Epithelial cell of proximal tubule (primary cell): ENCODE data around the gene NEUROD2. TPM values are rescaled to one million over a fixed set of nuclear protein-coding genes. Genes with fewer than 3 reads are reported as not detected.
A peak's percentile ranks its signal among the peaks of the same experiment; 100 is the strongest.

Source experiments
- DNase-seq: peaks from one replicate; pipeline ENCODE4 v3.0.0-alpha.2; 2011; ENCODE audit warnings: low read depth
- H3K4me3 ChIP-seq: 2 replicates; pipeline ENCODE4 v1.5.1; 2011; ENCODE audit warnings: low read depth, mild to moderate bottlenecking, low read length
- CTCF ChIP-seq: conservative IDR thresholded peaks from 2 replicates; pipeline ENCODE4 v1.5.1; 2012; ENCODE audit warnings: low read depth, mild to moderate bottlenecking, low read length
- total RNA-seq: library from RNA; depleted of rRNA; stranded (reverse); fragments of >200 nt; gene quantifications from 2 replicates; pipeline ENCODE4 v1.2.3, GENCODE V29; 2015

The NEUROD2 gene
- total RNA-seq, 1 donor from 2014 or later: not detected

GRCh38 chr17:39635614-39636176, 28.0 kb upstream of the NEUROD2 start:
- H3K4me3 ChIP-seq: no peak overlapping the region
- TF ChIP-seq CTCF: no peak
- DNase-seq: no peak

DNA sequence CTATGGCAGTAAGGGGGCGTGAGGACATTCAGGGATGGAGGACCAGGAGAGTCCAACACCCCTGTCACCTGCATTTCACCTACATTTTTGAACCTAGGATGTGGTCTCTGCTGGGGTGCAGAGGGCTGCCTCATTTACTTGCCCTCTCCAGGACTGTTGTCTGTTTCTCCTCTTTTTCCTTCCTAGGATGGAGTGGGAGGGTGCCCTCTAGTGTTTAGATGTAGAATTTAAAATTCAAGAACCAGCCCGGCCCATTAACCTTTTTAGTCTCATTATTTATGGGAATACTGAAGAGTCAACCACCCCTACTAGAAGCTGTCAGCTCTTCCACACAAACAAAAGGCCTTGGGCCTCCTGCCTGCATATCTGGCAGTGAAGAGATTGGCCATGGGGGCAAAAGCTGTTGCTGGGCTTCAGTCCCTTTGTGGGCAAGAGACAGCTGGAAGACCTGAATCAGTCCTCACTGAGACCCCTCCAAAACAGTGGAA, 26.7 kb upstream of the NEUROD2 start:
- no peak for DNase-seq
- H3K4me3 ChIP-seq: no peak overlapping the region
- peak; percentile 74 for TF ChIP-seq CTCF

DNA sequence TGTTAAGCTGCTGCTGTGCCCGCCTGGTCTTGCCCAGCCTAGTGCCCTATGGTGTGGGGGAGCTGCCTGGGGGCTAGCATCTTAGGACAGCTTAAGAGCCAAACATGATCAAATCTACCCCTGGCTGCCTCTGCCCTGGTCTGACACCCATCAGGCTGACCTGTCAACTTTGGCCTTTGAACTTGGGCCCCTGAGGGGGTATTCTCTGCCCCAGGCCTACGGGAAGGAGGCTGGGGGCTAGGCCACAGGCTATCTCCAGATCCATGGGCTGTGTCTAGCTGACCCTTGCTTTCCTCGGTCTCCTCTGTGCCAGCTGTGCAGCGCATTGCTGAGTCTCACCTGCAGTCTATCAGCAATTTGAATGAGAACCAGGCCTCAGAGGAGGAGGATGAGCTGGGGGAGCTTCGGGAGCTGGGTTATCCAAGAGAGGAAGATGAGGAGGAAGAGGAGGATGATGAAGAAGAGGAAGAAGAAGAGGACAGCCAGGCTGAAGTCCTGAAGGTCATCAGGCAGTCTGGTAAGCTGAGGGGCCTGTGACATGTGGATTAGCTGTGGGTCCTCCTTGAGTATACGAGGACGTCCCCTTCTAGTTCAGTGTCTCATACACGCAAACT, 26.0 kb upstream of the NEUROD2 start:
- TF ChIP-seq CTCF: no peak
- DNase-seq: no peak
- no peak overlapping the region for H3K4me3 ChIP-seq

DNA sequence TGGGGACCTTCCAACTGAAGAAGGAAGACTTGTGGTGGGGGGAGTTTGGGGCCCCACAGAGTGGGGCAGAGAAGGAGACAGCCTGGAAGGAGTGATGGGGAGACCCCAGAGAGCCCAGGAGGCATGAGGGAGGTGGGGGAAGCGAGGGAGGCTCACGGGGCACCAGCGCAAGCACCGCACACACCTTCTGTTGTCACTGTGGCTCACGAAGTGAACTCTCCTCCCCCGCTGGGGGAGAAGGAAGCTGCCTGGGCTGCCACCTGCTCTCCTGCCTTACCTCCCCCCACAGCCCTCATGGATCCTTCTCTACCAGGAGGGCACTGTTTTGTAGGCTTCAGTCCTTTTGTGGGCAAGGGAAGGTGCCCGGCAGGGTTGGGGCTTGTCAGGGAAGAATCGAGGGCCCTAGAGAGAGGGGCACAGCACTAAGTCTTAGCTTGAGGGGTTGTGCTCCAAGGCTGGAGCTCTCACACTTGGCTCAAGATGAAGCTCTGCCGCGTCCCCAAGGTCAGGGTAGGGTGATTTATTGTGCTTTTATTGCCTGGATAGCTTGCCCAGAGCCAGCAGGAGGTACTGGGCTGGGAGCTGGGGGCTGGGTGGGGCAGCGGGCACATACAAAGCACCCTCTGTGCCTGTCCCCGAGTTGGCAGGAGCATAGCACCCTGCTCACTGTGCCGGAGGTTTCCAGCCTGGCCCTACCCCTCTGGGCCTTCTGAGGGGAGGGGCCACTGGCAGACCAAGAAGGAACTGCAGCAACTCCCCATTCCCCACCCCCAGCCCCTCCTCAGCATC, 24.6 kb upstream of the NEUROD2 start:
- DNase-seq: no peak
- no peak overlapping the region for H3K4me3 ChIP-seq
- no peak for TF ChIP-seq CTCF

DNA sequence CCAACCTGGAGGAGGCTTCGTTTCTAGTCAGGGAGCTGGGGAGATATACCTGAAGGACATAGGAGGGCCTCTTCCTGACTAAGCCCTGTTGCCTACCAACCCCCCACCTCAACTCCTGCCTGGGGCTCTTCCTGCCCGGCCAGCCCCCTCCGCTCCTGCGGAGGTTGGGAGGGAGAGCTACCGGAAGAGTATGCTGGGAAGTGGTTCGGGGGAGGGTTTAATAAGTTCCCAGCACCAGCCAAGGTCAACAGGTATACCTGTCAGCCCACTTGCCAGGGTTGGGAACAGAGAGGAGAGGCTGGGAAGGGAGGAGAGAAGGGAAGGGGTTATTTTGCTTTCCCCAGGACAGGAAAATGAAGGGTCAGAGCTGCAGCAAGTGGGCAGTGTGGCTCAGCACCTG, 23.7 kb upstream of the NEUROD2 start:
- no peak for DNase-seq
- H3K4me3 ChIP-seq: no peak overlapping the region
- no peak for TF ChIP-seq CTCF

GRCh38 chr17:39629898-39630297, 22.2 kb upstream of the NEUROD2 start:
- no peak overlapping the region for H3K4me3 ChIP-seq
- DNase-seq: no peak
- TF ChIP-seq CTCF: no peak
